IMR-90 (cell line): ENCODE results near the gene ZNF385D. TPM values are rescaled to one million over a fixed set of nuclear protein-coding genes. Genes with fewer than 3 reads are reported as not detected.

Experiments
- ATAC-seq: fragments of 200-7000 bp; cut with Tn5 transposase; 2 replicates; pipeline ENCODE4 v1.9.1; 2020; ENCODE audit warnings: low read depth, mild to moderate bottlenecking, moderate library complexity
- BruUV-seq: library from RNA; stranded (reverse); fragments of 400-500 nt; replicated peaks from 2 replicates; lab custom pipeline; 2021; lab: Mats Ljungman, UMichigan
- CTCF ChIA-PET: fragments of 300-600 bp; formaldehyde crosslinking; extraction: SDS; loops from one replicate; lab custom pipeline; 2021; ENCODE audit warnings: antibody characterized with exemption; lab: Yijun Ruan, JAX
- POLR2A ChIA-PET: fragments of 300-600 bp; sonication (Branson Sonifier 250); formaldehyde crosslinking; loops from one replicate; lab custom pipeline; 2022; ENCODE audit warnings: antibody characterized with exemption; ENCODE audit not compliant: unreplicated experiment; lab: Charles Lee
- DNase-seq: peaks from one replicate; pipeline ENCODE4 v3.0.0; 2013
- H2AFZ ChIP-seq: replicated peaks from 2 replicates; pipeline ENCODE3; 2013; ENCODE audit warnings: low read length, mild to moderate bottlenecking; ENCODE audit not compliant: poor library complexity
- H2AK5ac ChIP-seq: 2 replicates; pipeline ENCODE4 v1.6.1; 2013; ENCODE audit warnings: low read depth, low read length, inconsistent platforms
- H2AK9ac ChIP-seq: replicated peaks from 2 replicates; pipeline ENCODE3; 2013; ENCODE audit warnings: mild to moderate bottlenecking, low read depth, low read length, moderate library complexity; ENCODE audit not compliant: poor library complexity
- H2BK120ac ChIP-seq: 2 replicates; pipeline ENCODE4 v1.6.1; 2013; ENCODE audit warnings: low read depth, low read length, inconsistent platforms
- H2BK15ac ChIP-seq: 3 replicates; pipeline ENCODE4 v1.6.1; 2013; ENCODE audit warnings: low read depth, low read length, inconsistent platforms
- H2BK20ac ChIP-seq: 2 replicates; pipeline ENCODE4 v1.6.1; 2013; ENCODE audit warnings: low read depth, mild to moderate bottlenecking, inconsistent platforms, low read length, moderate library complexity
- H2BK5ac ChIP-seq: 2 replicates; pipeline ENCODE4 v1.6.1; 2013; ENCODE audit warnings: mild to moderate bottlenecking, low read depth, low read length, inconsistent platforms; ENCODE audit not compliant: poor library complexity, severe bottlenecking
- H3K14ac ChIP-seq: replicated peaks from 2 replicates; pipeline ENCODE4 v1.6.1; 2013; ENCODE audit warnings: low read depth, low read length, inconsistent platforms
- H3K18ac ChIP-seq: 2 replicates; pipeline ENCODE4 v1.6.1; 2013; ENCODE audit warnings: low read depth, low read length, control low read depth
- H3K23ac ChIP-seq: 2 replicates; pipeline ENCODE4 v1.6.1; 2013; ENCODE audit warnings: low read depth, low read length, inconsistent platforms
- H3K27ac ChIP-seq: 2 replicates; pipeline ENCODE4 v1.5.1; 2013; ENCODE audit warnings: mild to moderate bottlenecking, control low read depth, low read length; ENCODE audit not compliant: insufficient read depth
- H3K27me3 ChIP-seq: 2 replicates; pipeline ENCODE4 v1.6.1; 2013; ENCODE audit warnings: low read length; ENCODE audit not compliant: control insufficient read depth, insufficient read depth
- H3K36me3 ChIP-seq: 2 replicates; pipeline ENCODE4 v1.6.1; 2013; ENCODE audit warnings: low read length, mixed read lengths; ENCODE audit not compliant: control insufficient read depth, insufficient read depth
- H3K4ac ChIP-seq: 2 replicates; pipeline ENCODE4 v1.6.1; 2013; ENCODE audit warnings: low read depth, low read length, inconsistent platforms
- H3K4me1 ChIP-seq: 2 replicates; pipeline ENCODE4 v1.6.1; 2013; ENCODE audit warnings: low read length, mixed read lengths; ENCODE audit not compliant: control insufficient read depth, insufficient read depth
- H3K4me2 ChIP-seq: 2 replicates; pipeline ENCODE4 v1.6.1; 2013; ENCODE audit warnings: low read depth, mild to moderate bottlenecking, control low read depth, low read length, moderate library complexity
- H3K4me3 ChIP-seq: 2 replicates; pipeline ENCODE4 v1.5.1; 2013; ENCODE audit warnings: low read depth, mild to moderate bottlenecking, control low read depth, low read length, moderate library complexity; ENCODE audit not compliant: insufficient read depth
- H3K56ac ChIP-seq: 2 replicates; pipeline ENCODE4 v1.6.1; 2013; ENCODE audit warnings: low read length, inconsistent platforms; ENCODE audit not compliant: insufficient read depth; ENCODE audit errors: extremely low read depth
- H3K79me1 ChIP-seq, 2 experiments: 2 replicates each; pipeline ENCODE4 v1.6.1; 2013; ENCODE audit warnings: low read length in 2 of 2, inconsistent platforms in 1 of 2, low read depth in 1 of 2
- H3K9ac ChIP-seq: 2 replicates; pipeline ENCODE4 v1.6.1; 2013; ENCODE audit warnings: low read depth, low read length, control low read depth
- H3K9me1 ChIP-seq: 2 replicates; pipeline ENCODE4 v1.6.1; 2013; ENCODE audit warnings: low read length, inconsistent platforms; ENCODE audit not compliant: insufficient read depth
- H3K9me3 ChIP-seq: 2 replicates; pipeline ENCODE4 v1.6.1; 2013; ENCODE audit warnings: low read length; ENCODE audit not compliant: control insufficient read depth, insufficient read depth
- H4K20me1 ChIP-seq: 2 replicates; pipeline ENCODE4 v1.6.1; 2013; ENCODE audit warnings: low read length, inconsistent platforms; ENCODE audit not compliant: insufficient read depth
- H4K5ac ChIP-seq: 2 replicates; pipeline ENCODE4 v1.6.1; 2013; ENCODE audit warnings: mild to moderate bottlenecking, low read depth, low read length, control low read depth
- H4K8ac ChIP-seq, 2 experiments: 2 replicates each; pipeline ENCODE4 v1.6.1; 2013; ENCODE audit warnings: low read depth in 2 of 2, low read length in 2 of 2, control low read depth in 1 of 2, inconsistent platforms in 1 of 2
- H4K91ac ChIP-seq: 2 replicates; pipeline ENCODE4 v1.6.1; 2013; ENCODE audit warnings: low read depth, low read length, inconsistent platforms; ENCODE audit not compliant: insufficient read depth
- BHLHE40 ChIP-seq: fragments of 150-350 bp; IDR thresholded peaks from 2 replicates; pipeline ENCODE4 v1.6.1; 2016; ENCODE audit warnings: mild to moderate bottlenecking, low read depth, low read length
- FOS ChIP-seq: fragments of 150-350 bp; IDR thresholded peaks from 2 replicates; pipeline ENCODE4 v1.6.1; 2016; ENCODE audit warnings: low read depth, low read length
- MAFK ChIP-seq: IDR thresholded peaks from 2 replicates; pipeline ENCODE4 v1.6.1; 2012; ENCODE audit warnings: low read depth, low read length, improper control_type of control experiment
- NFE2L2 ChIP-seq: fragments of 150-350 bp; IDR thresholded peaks from 2 replicates; pipeline ENCODE4 v1.6.1; 2016; ENCODE audit warnings: low read depth, mild to moderate bottlenecking, low read length
- RCOR1 ChIP-seq: IDR thresholded peaks from 2 replicates; pipeline ENCODE4 v1.6.1; 2012; ENCODE audit warnings: mild to moderate bottlenecking, low read length, improper control_type of control experiment; ENCODE audit not compliant: insufficient replicate concordance
- WGBS, 2 experiments: methylation state at CpG; one replicate each; pipeline versions ENCODE4 v1.1.5 to v1.1.7; 2013; ENCODE audit warnings: missing lambda C conversion rate in 2 of 2; ENCODE audit not compliant: insufficient read length in 1 of 2; ENCODE audit errors: extremely low coverage in 2 of 2; 5-methylcytosine and 5-hydroxymethylcytosine counted together
- dilution Hi-C: fragments of 300-500 bp; cut with HindIII; formaldehyde crosslinking; loops from one replicate; pipeline ENCODE4 v1.14.3; 2018; ENCODE audit warnings: low sequenced_read_pairs; ENCODE audit not compliant: unreplicated experiment
- in situ Hi-C: fragments of 300-500 bp; cut with MboI; formaldehyde crosslinking; loops from 3 replicates; pipeline ENCODE4 v1.14.3; 2019; ENCODE audit warnings: low sequenced_read_pairs, inconsistent platforms, mixed read lengths
- intact Hi-C: fragments of 100-400 bp; cut with micrococcal nuclease; formaldehyde crosslinking; loops from 2 replicates; pipeline ENCODE4 v1.10.0; 2022
- polyA plus RNA-seq, 3 experiments: library from polyadenylated mRNA; depleted of rRNA; stranded (reverse); fragments of >200 nt; gene quantifications; 2 replicates each; pipeline ENCODE4 v1.2.3, GENCODE V29; 2012; ENCODE audit warnings: low replicate concordance in 1 of 3
- total RNA-seq: library from RNA; depleted of rRNA; stranded (reverse); fragments of >200 nt; gene quantifications from 2 replicates; pipeline ENCODE4 v1.2.3, GENCODE V29; 2012

Gene ZNF385D
- total and polyA plus RNA-seq, 2 of the 4 experiments (the other 2 are of a cell fraction) = 0.18 to 2.4 TPM

DNA sequence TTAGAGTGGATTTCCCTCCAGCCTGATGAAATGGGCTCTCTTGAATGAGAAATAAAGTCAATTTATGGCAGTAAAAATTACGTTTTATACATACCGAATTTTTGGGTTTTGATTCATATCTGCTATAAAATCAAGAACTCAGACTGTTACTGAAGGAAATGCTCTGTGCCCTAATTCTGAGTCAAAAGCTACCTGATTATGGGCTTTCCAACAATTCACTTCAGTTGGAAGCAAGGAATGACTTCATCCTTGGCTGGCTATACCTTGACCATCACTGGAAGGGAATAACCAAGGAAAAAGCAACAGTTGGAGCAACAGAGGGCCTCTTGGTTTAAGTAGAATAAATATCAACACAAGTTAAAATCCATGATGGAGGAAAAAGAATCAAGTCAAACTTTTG lies 88.6 kb downstream of the ZNF385D start:
- POLR2A ChIA-PET = no interaction called here
- no TSS peak for BruUV-seq

More for the DNA sequence above, 88.6 kb downstream of the ZNF385D start:
- dilution Hi-C loops (no loop called here), intact Hi-C loops (no loop called here), in situ Hi-C loops (no loop called here)
- H3K9me3 ChIP-seq = no peaks in the 10 kb centered on the region
- no peak overlapping the region for H4K5ac ChIP-seq
- H3K27ac ChIP-seq = no peak overlapping the region
- H3K18ac ChIP-seq = no peak overlapping the region
- H2AK5ac ChIP-seq = no peak overlapping the region
- H3K4me1 ChIP-seq = no peaks in the 10 kb centered on the region
- no peak overlapping the region for H2AFZ ChIP-seq
- no peaks in the 10 kb centered on the region for H3K9me1 ChIP-seq
- no peak overlapping the region for H3K4me2 ChIP-seq
- no peak overlapping the region for H3K14ac ChIP-seq
- H3K36me3 ChIP-seq = no peaks in the 10 kb centered on the region
- no peak overlapping the region for H2BK15ac ChIP-seq
- no peak overlapping the region for H3K23ac ChIP-seq
- no peaks in the 10 kb centered on the region for H3K27me3 ChIP-seq
- TF ChIP-seq NFE2L2 = no peak
- no peak for TF ChIP-seq BHLHE40
- no peak for TF ChIP-seq FOS
- no peak for TF ChIP-seq RCOR1
- no peak for TF ChIP-seq MAFK
- ATAC-seq (no peak), DNase-seq (no peak)
- no peaks in the 10 kb centered on the region for H4K20me1 ChIP-seq
- no peak overlapping the region for H3K9ac ChIP-seq
- no peak overlapping the region for H4K91ac ChIP-seq
- no peak overlapping the region for H2BK5ac ChIP-seq
- H2BK20ac ChIP-seq = no peak overlapping the region
- no peak overlapping the region for H2BK120ac ChIP-seq
- CTCF ChIA-PET = no interaction called here
- no peak overlapping the region for H4K8ac ChIP-seq
- H3K79me1 ChIP-seq = no peaks in the 10 kb centered on the region
- no peak overlapping the region for H3K56ac ChIP-seq
- no peak overlapping the region for H2AK9ac ChIP-seq
- H3K4ac ChIP-seq = no peak overlapping the region
- no peak overlapping the region for H3K4me3 ChIP-seq
- WGBS, 2 experiments = no CpG with 5 or more reads among the region's 2 CpGs
